ENCODE results near the gene AKAP17A.
"Not testable (repeated sequence)": the region's sequence is repeated elsewhere in the genome, so short reads cannot be mapped to it uniquely, and the experiment has no call there.

The AKAP17A gene

GRCh38 chrX:1601768-1602085 is 10.3 kb downstream of the AKAP17A start:
- FAIRE-seq (no peak), DNase-seq (ENCODE audit: low spot score) (no peak)

GRCh38 chrX:1602299-1602698 is 10.9 kb downstream of the AKAP17A start:
- DNase-seq (ENCODE audit: low spot score): no peak
- FAIRE-seq: no peak

DNA sequence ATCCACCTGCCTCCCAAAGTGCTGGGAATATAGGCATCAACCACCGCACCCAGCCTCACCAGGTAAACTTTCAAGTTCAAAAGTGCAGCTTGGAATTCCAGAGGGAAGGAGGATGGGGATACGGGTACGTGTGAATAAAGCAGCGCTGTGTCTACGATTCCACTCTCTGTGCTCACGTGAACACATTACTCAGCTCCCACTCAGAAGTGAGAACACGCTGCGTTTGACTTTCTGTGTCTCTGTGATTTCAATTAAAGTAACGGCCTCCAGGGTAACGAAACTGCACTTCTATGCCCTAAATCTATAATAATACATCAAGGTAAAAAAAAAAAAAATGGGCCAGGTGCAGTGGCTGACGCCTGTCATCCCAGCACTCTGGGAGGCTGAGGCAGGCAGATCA is 15.1 kb downstream of the AKAP17A start:
- FAIRE-seq: no peak
- DNase-seq (ENCODE audit: low spot score): no peak

GRCh38 chrX:1609311-1609710 is 17.9 kb downstream of the AKAP17A start:
- FAIRE-seq (no peak), DNase-seq (ENCODE audit: low spot score) (no peak)

DNA sequence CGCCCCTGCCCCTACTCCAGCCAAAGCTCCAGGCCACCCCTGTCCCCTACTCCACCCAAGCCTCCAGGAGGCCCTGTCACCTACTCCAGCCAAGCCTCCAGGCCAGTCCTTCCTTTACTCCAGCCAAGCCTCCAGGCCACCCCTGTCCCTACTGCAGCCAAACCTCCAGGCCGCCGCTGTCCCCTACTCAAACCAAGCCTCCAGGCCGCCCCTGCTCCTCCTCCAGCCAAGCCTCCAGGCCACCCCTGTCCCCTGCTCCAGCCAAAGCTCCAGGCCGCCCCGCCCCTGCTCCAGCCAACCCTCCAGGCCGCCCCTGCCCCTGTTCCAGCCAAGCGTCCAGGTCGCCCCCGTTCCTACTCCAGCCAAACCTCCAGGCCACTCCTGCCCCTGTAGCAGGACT is 18.4 kb downstream of the AKAP17A start:
- no peak for FAIRE-seq

DNA sequence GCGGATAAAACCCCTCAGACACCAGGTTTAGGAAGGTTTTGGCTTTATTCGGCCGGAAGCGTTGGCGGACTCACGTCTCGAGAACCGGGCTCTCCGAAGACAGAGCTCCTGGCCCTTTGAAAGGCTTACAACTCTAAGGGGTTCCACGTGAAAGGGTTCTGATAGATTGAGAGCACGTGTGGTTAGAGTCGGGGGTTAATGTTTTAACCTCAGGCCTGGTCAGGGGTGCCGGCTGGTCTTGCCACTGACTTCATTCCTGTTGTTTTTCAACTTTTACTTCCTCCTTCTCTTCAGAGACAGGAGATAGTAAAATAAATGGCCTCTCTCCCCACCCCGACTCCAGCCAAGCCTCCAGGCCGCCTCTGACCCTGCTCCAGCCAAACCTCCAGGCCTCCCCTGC is 18.8 kb downstream of the AKAP17A start:
- FAIRE-seq: no peak

More for the DNA sequence above, 18.4 kb downstream of the AKAP17A start:
- DNase-seq (ENCODE audit: low spot score): no peak

DNA sequence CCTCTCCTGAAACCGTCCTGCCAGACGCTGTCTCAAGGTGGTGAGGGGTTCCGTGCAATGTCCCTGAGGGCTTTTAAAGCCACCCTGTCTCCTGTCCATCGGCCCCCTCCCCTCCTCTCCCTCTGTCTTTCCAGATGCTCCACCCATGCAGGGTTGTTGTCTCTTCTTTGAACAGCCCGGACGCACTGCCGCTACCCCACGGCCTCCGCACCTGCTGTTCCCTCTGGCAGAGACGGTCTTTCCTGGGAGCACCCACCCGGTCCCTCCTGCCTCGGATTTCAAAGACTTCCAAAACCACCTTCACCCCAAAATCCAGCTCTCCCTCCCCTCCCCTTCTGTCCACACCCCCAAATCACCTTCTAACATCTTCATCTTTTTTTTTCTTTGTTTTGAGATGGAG is 19.3 kb downstream of the AKAP17A start:
- FAIRE-seq: no peak

More for the DNA sequence above, 18.8 kb downstream of the AKAP17A start:
- DNase-seq (ENCODE audit: low spot score): no peak

GRCh38 chrX:1612641-1613286 is 21.4 kb downstream of the AKAP17A start:
- FAIRE-seq (no peak), DNase-seq (ENCODE audit: low spot score) (no peak)

More for the DNA sequence above, 19.3 kb downstream of the AKAP17A start:
- no peak for DNase-seq (ENCODE audit: low spot score)

DNA sequence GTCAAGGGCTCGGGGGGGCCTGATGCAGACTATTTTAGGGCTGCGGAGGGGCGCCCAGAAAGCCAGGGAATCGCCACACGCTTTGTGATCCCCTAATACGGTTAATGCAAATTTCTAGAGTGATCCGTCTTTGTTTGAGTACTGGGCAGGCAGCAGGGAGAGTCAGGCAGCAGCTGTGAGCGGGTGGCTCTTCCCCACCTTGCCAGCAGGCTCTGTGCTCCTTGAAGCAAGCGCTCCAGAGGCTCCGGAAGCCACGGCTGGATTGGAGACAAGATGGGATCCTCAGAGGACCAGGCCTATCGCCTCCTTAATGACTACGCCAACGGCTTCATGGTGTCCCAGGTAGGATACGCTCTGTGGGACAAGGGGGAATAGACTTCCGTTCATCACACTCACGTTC is 23.5 kb downstream of the AKAP17A start, which contains the start of gene ASMT:
TSS of gene ASMT (plus strand) at position 133 of the 400 bp plus-strand sequence. CDS start at position 274, 141 bp downstream.
- no peak for FAIRE-seq
- DNase-seq (ENCODE audit: low spot score): no peak

- FAIRE-seq (no peak), DNase-seq (ENCODE audit: low spot score) (no peak)
Observed at GRCh38 chrX:1618689-1619088, 27.3 kb downstream of the AKAP17A start.

DNA sequence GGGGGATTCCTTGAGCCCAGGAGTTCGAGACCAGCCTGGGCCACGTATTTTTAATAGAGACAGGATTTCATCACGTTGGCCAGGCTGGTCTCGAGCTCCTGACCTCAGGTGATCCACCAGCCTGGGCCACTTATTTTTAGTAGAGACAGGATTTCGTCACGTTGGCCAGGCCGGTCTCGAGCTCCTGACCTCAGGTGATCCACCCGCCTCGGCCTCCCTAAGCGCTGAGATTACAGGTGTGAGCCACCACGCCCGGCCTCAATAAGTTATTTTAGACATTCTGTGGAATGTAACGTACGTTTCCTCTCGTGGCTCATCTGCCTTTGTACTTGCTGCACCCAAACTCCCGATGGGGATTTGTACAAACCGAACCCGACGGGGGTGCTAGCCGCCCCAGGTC is 32.3 kb downstream of the AKAP17A start:
- DNase-seq (ENCODE audit: low spot score): no peak
- FAIRE-seq: no peak

DNA sequence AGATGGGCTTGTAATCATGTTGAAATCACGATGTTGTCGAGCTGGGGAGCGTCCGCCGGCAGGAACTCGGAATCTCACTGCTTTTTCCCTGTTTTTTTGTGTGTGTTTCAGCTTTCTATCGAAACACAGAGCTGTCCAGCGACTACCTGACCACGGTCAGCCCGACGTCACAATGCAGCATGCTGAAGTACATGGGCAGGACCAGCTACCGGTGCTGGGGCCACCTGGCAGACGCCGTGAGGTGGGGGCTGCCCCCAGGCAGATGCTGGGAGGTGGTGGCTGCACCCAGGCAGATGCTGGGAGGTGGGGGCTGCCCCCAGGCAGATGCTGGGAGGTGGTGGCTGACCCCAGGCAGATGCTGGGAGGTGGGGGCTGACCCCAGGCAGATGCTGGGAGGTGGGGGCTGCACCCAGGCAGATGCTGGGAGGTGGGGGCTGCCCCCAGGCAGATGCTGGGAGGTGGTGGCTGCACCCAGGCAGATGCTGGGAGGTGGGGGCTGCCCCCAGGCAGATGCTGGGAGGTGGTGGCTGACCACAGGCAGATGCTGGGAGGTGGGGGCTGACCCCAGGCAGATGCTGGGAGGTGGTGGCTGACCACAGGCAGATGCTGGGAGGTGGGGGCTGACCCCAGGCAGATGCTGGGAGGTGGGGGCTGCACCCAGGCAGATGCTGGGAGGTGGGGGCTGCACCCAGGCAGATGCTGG is 32.9 kb downstream of the AKAP17A start:
- not testable (repeated sequence) for DNase-seq (ENCODE audit: low spot score); FAIRE-seq

- not testable (repeated sequence) for FAIRE-seq; DNase-seq (ENCODE audit: low spot score)
Observed at GRCh38 chrX:1624861-1625215, 33.4 kb downstream of the AKAP17A start.

- no peak for DNase-seq (ENCODE audit: low spot score)
- no peak for FAIRE-seq
Observed at GRCh38 chrX:1629244-1629643, 37.8 kb downstream of the AKAP17A start.

- FAIRE-seq (no peak), DNase-seq (ENCODE audit: low spot score) (no peak)
Observed at GRCh38 chrX:1646009-1646408, 54.6 kb downstream of the AKAP17A start.

DNA sequence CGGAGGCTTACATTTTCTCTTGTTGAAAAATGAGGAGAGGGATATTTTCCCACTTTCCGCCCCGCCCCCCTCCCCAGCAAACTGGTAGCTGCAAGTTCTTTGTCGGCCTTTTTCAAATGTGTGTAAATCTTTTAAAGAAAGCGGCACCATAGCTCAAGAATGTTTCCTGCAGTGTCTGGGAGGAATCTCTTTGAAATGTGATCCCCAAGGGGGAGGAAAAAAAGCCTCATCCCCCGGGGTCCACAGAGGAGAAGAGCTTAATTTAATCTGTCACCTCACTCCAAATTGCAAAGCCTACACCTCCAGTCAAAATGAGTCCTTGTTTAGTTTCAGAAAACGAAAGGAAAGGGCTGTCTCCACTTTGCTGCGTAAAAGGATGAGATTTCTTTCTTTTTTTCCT is 58.2 kb downstream of the AKAP17A start:
- DNase-seq (ENCODE audit: low spot score) (no peak), FAIRE-seq (no peak)

All from urothelium cell line (cell line).